HepG2 (cell line): ENCODE measurements around the gene SZRD1. TPM values are rescaled to one million over a fixed set of nuclear protein-coding genes. Genes with fewer than 3 reads are reported as not detected.

Source experiments
- ATF6 ChIP-seq: sonication (generic); formaldehyde crosslinking; conservative IDR thresholded peaks from 2 replicates; pipeline ENCODE4 v1.4.0; 2020; ENCODE audit warnings: missing genetic modification reagents
- DZIP1 ChIP-seq: sonication (generic); formaldehyde crosslinking; IDR thresholded peaks from 2 replicates; pipeline ENCODE4 v1.5.0; 2020; ENCODE audit warnings: mild to moderate bottlenecking, missing genetic modification reagents
- FOXJ3 ChIP-seq: sonication (generic); formaldehyde crosslinking; IDR thresholded peaks from 2 replicates; pipeline ENCODE4 v1.4.0; 2020; ENCODE audit warnings: missing genetic modification reagents, mild to moderate bottlenecking, borderline replicate concordance
- HOXA3 ChIP-seq: sonication (generic); formaldehyde crosslinking; IDR thresholded peaks from 2 replicates; pipeline ENCODE4 v1.5.0; 2020; ENCODE audit warnings: missing genetic modification reagents
- MTF2 ChIP-seq: sonication (generic); formaldehyde crosslinking; IDR thresholded peaks from 2 replicates; pipeline ENCODE4 v1.5.0; 2020; ENCODE audit warnings: missing genetic modification reagents, borderline replicate concordance
- MYNN ChIP-seq: sonication (generic); formaldehyde crosslinking; IDR thresholded peaks from 2 replicates; pipeline ENCODE4 v1.4.0; 2020; ENCODE audit warnings: mild to moderate bottlenecking, low read depth, missing genetic modification reagents
- NCOA1 ChIP-seq: sonication (generic); formaldehyde crosslinking; IDR thresholded peaks from 2 replicates; pipeline ENCODE4 v1.9.0; 2021; ENCODE audit warnings: missing genetic modification reagents
- NKX3-1 ChIP-seq: sonication (generic); formaldehyde crosslinking; IDR thresholded peaks from 2 replicates; pipeline ENCODE4 v1.5.0; 2020; ENCODE audit warnings: missing genetic modification reagents
- ZNF224 ChIP-seq: sonication (generic); formaldehyde crosslinking; IDR thresholded peaks from 2 replicates; pipeline ENCODE4 v1.5.0; 2020; ENCODE audit warnings: mild to moderate bottlenecking, missing genetic modification reagents
- ZNF616 ChIP-seq: sonication (generic); formaldehyde crosslinking; IDR thresholded peaks from 2 replicates; pipeline ENCODE4 v1.5.0; 2020; ENCODE audit warnings: low read depth, mild to moderate bottlenecking, missing genetic modification reagents
- ZSCAN5A ChIP-seq: sonication (generic); formaldehyde crosslinking; IDR thresholded peaks from 2 replicates; pipeline ENCODE4 v1.8.0; 2022; ENCODE audit warnings: mild to moderate bottlenecking, missing genetic modification reagents, borderline replicate concordance
- polyA plus RNA-seq, 8 experiments: library from polyadenylated mRNA; depleted of rRNA in 3 of 8; stranded (reverse) in 7 of 8; unstranded in 1 of 8; fragments of >200 nt; fragmentation: Illumina TruSeq in 4 of 8; extraction: Trizol in 4 of 8; gene quantifications; 2 replicates each; pipeline versions ENCODE4 v1.2.1 to v1.2.3, GENCODE V29; 2011 to 2016; ENCODE audit warnings: low read depth in 4 of 8, missing spikeins in 1 of 8, mixed read lengths in 1 of 8; ENCODE audit not compliant: insufficient read depth in 1 of 8
- total RNA-seq, 5 experiments: library from RNA; depleted of rRNA; stranded (reverse); fragments of >200 nt; fragmentation: Illumina TruSeq; extraction: Trizol; gene quantifications; 2 replicates each; pipeline ENCODE4 v1.2.3, GENCODE V29; 2016; ENCODE audit warnings: low read depth in 1 of 5
- TF ChIP-seq, protein P1 (sequence below): sonication (generic); formaldehyde crosslinking; IDR thresholded peaks from 2 replicates; pipeline ENCODE4 v1.4.0; 2020; ENCODE audit warnings: mild to moderate bottlenecking, missing genetic modification reagents
- TF ChIP-seq, protein P2 (sequence below): sonication (generic); formaldehyde crosslinking; IDR thresholded peaks from 2 replicates; pipeline ENCODE4 v1.5.0; 2020; ENCODE audit warnings: mild to moderate bottlenecking, missing genetic modification reagents, borderline replicate concordance

SZRD1 gene
- total and polyA plus RNA-seq, 2 of the 13 experiments (the other 11 are each of a cell fraction or from before 2014, with no cell fraction given), result 28.5 to 41.4 TPM

GRCh38 chr1:16352842-16353535 lies 14.1 kb upstream of the SZRD1 start (continued):
- no peak for TF ChIP-seq HOXA3 (CRISPR knock-in tag)
- TF ChIP-seq NCOA1 (CRISPR knock-in tag), result peak; percentile 35; the same call in 1 of the 2 replicates
- TF ChIP-seq ZSCAN5A (CRISPR knock-in tag), result 0 out of 2 replicates have a peak, but pooled peaks have one; percentile 33
- no peak for TF ChIP-seq FOXJ3 (CRISPR knock-in tag)
- TF ChIP-seq MYNN (CRISPR knock-in tag), result no peak
- TF ChIP-seq ATF6 (CRISPR knock-in tag), result no peak
- no peak for TF ChIP-seq ZNF616 (CRISPR knock-in tag)
- 0 out of 2 replicates have a peak, but pooled peaks have one; percentile 1 for TF ChIP-seq DZIP1 (CRISPR knock-in tag)
- TF ChIP-seq, protein P1, sequence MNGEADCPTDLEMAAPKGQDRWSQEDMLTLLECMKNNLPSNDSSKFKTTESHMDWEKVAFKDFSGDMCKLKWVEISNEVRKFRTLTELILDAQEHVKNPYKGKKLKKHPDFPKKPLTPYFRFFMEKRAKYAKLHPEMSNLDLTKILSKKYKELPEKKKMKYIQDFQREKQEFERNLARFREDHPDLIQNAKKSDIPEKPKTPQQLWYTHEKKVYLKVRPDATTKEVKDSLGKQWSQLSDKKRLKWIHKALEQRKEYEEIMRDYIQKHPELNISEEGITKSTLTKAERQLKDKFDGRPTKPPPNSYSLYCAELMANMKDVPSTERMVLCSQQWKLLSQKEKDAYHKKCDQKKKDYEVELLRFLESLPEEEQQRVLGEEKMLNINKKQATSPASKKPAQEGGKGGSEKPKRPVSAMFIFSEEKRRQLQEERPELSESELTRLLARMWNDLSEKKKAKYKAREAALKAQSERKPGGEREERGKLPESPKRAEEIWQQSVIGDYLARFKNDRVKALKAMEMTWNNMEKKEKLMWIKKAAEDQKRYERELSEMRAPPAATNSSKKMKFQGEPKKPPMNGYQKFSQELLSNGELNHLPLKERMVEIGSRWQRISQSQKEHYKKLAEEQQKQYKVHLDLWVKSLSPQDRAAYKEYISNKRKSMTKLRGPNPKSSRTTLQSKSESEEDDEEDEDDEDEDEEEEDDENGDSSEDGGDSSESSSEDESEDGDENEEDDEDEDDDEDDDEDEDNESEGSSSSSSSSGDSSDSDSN, result no peak
- TF ChIP-seq ZNF224 (CRISPR knock-in tag), result peak; percentile 12; the same call in 1 of the 2 replicates
- TF ChIP-seq, protein P2, sequence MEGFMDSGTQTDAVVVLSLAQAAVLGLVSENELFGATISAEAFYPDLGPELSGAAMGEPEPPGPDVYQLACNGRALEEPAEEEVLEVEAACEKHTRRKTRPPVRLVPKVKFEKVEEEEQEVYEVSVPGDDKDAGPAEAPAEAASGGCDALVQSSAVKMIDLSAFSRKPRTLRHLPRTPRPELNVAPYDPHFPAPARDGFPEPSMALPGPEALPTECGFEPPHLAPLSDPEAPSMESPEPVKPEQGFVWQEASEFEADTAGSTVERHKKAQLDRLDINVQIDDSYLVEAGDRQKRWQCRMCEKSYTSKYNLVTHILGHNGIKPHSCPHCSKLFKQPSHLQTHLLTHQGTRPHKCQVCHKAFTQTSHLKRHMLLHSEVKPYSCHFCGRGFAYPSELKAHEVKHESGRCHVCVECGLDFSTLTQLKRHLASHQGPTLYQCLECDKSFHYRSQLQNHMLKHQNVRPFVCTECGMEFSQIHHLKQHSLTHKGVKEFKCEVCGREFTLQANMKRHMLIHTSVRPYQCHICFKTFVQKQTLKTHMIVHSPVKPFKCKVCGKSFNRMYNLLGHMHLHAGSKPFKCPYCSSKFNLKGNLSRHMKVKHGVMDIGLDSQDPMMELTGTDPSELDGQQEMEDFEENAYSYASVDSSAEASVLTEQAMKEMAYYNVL (CRISPR knock-in tag), result 0 out of 2 replicates have a peak, but pooled peaks have one; percentile 8
- peak; percentile 1; the same call in 1 of the 2 replicates for TF ChIP-seq NKX3-1
- TF ChIP-seq MTF2 (CRISPR knock-in tag), result 0 out of 2 replicates have a peak, but pooled peaks have one; percentile 68
- TF ChIP-seq, all 625 proteins: peak for 13
